Stimulated activated CD8-positive, alpha-beta memory T cell treated with anti-CD3 and anti-CD28 coated beads, Interleukin-15, amount 100 ng/mL, for 4 hours (primary cell): Measurements from ENCODE around the gene AGBL5.

Experiments
- DNase-seq, 2 donors: peaks; one replicate each; pipeline ENCODE4 v3.0.0-alpha.2; 2020; ENCODE audit warnings: low read depth in 2 of 2

Gene AGBL5

GRCh38 chr2:27050996-27051901 lies at the start of gene AGBL5:
AGBL5 (plus strand) TSS chr2:27051668; CDS start chr2:27052959, 1,291 bp downstream.
- peak; percentile 91 for DNase-seq

DNA sequence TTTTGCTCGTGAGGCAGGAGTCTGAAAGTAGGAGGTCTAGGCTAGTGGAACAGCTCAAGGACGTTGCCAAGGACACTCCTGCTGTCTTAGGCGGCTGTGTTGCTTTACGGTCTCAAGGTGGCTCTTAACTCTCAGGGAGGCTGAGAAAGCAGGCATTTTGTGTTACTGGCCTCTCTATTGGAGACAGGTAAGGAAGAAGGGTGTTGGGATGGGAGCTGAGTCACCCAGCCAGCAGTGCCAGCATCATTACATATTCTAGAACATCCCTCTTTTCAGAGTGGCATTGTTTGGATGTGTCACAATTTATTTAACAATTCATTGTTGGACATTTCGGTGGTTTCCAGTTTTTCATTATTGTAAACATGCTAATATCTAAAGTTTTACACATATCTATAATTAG lies 49.5 kb upstream of the AGBL5 start:
- no peak for DNase-seq

DNA sequence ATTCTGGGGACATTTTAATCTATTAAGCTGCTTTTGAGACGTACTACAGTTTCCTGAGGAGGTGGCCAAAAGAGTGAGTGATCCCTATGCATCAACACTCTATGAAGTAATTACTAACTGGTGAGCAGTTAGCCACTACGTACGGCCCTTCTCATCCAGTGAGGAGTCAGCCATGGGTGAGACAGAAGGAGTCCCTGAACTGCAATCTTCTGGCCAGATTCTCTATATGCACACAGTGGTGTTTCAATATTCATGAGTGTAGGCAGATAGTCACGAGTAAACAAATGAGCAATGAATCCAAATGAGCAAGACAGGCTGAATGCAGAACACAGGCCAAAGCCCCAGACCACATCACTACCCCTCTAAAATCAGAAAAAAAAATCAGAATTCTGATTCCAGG lies 48.5 kb upstream of the AGBL5 start:
- DNase-seq = no peak

GRCh38 chr2:27003857-27004256 lies 47.6 kb upstream of the AGBL5 start:
- DNase-seq = no peak

DNA sequence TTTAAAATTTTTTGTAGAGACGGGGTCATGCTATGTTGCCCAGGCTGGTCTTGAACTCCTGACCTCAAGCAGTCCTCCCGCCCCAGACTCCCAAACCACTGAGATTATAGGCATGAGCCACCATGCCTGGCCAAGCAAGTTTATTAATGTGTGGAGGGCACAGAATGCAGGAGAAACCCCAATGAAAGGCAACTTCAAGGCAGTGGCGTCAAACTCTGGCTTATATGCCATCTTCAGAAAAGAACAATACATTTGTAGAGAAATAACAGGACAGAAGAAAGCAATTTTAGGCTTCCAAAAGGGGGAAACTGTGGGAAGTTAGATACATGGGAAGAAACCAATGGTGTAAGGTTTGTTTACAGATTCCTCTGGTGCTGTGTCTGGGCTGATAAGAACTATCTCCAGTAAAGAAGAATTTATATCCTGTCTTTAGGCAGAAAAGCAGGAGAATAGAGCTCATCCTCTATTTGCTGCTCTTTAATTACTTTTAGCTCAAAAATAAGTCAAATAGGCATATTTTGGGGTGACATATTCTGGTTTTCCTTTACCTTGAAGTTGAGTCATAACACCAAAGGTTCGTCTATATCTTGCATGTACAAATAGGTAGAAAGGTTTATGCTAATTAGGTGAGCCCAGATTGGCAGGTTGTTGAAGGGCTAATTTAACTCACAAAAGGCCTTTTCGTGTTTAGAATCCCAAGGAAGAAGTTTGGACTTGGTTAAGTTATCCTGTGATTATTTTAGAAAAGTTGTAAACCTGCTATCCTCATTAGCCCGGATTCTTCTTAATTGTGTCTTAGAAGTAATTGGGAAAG lies 44.7 kb upstream of the AGBL5 start:
- DNase-seq = no peak

- no peak for DNase-seq
Observed at GRCh38 chr2:27007416-27008374, 43.8 kb upstream of the AGBL5 start.

DNA sequence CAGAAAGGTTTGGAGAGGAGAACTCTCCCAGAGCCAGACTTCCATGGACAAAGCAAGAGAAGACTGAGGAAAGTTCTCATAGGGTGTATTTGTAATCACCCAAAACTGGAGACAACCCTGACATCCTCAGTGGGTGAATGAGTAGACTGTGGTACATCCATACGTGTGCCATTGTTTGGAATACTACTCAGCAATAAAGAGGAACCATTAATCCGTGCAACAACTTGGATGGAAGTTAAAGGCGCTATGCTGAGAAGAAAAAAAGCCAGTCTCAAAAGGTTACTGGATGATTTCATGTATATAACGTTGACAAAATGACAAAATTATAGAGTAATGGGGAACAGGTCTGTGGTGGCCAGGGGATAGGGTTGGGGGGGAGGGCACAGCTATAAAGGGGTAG lies 42.8 kb upstream of the AGBL5 start:
- no peak for DNase-seq

GRCh38 chr2:27009083-27009482 lies 42.4 kb upstream of the AGBL5 start:
- DNase-seq = no peak

DNA sequence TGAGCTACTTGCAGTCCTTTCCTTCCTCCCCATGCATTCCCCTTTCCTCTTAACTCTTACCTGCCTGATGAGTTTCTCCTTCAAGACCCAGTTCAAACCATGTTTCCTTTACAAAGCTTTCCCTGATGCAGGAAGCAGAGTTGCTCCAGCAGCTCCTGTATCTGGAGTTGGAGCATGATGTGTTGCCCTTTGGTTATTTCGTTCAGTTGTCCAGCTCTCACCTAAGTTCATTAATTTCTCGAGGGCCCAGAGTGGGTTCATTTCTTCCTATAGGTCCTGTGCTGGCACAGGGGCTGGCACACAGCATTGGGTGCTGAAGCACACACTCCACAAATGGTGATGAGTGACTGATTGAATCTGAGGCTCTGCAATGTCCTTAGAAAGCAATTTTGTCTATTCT lies 41.8 kb upstream of the AGBL5 start:
- DNase-seq = no peak

GRCh38 chr2:27010139-27010538 lies 41.3 kb upstream of the AGBL5 start:
- no peak for DNase-seq

DNA sequence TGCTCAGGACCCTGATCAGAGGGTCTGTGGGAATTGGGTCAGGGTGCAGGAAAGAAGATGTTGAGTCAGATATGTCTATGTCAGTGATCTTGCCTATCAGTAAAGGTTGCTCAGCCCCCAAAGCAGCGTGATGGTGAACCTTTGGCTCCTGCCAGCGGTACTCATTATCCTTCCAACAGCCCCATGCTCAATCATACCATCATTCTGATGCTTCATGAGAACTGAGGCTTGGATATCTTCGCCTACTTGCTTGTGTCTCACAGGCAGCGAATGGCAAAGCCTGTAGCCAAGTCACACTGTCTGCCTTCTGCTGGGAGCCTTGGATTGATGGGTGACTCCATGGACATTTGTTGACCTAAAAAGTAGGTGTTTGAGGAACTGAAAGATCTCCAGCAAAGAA lies 37.7 kb upstream of the AGBL5 start:
- no peak for DNase-seq

- no peak for DNase-seq
Observed at GRCh38 chr2:27014771-27015433, 36.6 kb upstream of the AGBL5 start.

DNA sequence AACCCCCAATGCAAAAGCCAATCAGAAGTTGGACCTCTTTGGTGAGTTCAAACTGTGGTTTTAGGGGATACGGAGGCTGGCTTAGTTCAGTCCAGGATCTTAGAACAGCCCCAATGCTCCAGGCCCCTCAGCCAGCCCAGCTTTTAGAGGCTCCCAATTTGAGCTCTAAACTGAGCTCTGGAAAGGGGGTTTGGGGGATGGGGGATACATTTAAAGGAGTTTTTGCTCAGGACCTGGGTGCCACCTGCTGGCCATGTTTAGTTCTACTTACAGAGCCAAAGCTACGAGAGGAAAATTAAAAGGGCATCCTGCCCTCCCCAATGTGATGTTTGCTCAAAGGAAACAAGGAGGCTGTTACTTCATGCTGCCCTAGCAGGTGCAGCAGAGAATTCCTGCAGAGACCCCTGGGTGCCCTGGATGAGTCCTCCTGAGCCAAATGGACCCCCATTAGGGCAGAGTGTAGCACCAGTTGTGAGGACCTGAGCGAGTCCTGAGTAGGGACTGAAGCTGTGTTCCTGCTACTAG lies 34.6 kb upstream of the AGBL5 start:
- no peak for DNase-seq

- no peak for DNase-seq
Observed at GRCh38 chr2:27018142-27018541, 33.3 kb upstream of the AGBL5 start.

DNA sequence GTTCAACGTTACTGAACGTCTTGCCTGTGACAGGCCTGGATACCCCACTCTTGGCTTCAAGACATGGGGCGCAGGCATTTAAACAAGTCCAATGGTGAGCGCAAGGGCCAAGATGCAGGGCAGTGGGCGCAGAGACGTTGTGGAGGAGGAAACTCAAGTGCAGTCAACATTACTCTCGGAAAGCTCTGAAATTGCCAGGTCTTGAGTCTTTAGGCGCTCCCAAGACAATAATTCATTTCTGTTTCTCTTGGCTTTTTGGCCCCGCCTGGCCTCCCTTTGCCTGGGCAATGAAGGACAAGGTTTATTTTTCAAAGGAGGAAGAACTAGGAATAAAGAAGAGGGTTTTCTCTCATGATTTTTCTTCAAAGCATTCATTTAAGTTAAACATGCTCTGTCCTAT lies 32.0 kb upstream of the AGBL5 start:
- no peak for DNase-seq

- no peak for DNase-seq
Observed at GRCh38 chr2:27019931-27020855, 31.3 kb upstream of the AGBL5 start.

GRCh38 chr2:27021253-27022049 lies 30.0 kb upstream of the AGBL5 start:
- DNase-seq = no peak

DNA sequence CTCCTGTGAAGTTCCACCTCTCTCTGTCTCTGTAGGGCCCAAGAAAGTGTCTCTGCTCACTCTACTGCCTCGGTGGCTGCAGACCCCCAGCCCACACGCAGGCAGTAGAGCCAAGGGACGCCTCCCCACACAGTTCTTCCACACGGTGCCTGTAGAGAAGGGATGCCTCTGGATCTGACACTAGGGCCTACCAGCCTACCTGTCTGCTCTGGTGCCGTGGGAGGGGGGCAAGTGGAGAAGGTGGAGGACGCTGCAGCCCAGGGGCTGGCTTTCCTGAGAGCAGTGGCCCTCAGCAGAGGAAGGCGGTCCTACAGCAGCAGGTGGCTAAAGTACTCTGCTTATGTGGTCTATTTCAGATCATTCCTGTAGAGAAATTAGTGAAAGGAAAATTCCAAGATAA lies 27.7 kb upstream of the AGBL5 start:
- DNase-seq = no peak

DNA sequence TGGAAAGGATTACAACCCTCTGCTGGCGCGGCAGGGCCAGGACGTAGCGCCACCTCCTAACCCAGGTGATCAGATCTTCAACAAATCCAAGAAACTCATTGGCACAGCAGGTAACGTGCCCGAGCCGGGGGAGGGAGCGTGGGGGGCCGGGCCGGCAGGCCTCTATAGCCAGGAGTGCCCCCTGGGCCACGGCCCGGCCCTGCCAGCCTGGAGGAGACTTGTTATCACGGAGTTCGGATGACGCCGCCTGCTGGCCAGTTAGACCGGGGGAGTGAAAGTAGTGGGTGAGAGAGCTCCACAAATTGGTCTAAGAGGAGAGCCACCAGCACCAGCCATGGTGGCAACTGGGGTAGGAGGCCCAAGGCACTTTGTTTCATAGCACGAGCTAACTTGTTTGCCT lies 27.3 kb upstream of the AGBL5 start:
- no peak for DNase-seq
